ENCODE data around the gene CHKA. TPM values are rescaled to one million over a fixed set of nuclear protein-coding genes. Genes with fewer than 3 reads are reported as not detected.

The CHKA gene
- total RNA-seq, 4 donors from 2014 or later, result 27.7 to 72.5 (median 33.3) TPM

DNA sequence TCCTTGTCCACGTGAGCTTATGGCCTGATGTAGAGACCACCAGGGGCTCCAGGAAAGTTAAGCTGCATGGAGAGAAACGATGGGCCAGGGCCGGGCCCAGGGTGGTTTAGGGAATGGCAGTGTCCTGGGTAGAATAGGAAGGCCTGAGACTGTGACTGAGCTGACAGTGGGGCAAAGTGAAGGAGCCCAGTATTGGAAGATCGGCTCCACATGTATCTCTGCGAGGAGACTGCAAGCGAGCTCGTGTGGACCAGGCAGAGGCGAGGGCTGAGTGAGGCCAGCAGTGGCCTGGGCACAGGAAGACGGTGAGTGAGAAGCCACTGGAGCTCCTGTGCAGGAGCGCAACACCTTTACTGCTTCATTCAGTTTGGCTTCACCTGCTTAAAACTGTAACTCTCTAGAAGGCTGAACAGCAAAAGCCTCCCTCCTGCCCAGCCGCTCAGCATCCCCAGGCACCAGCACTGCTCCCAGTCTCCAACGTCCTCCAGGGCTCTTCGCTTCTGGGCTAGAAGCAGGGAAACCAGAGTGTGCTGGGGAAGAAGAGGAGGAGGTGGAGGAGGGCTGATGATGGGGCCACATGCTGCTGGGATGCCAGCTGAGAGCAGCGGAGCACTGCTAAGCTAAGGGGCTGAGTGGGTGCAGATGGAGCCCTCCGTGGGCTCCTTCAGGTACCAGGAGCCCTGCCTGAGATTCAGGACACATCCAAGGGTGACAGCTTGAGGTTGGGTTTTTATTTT is 68.9 kb downstream of the CHKA start:
- no peak for TF ChIP-seq CTCF (IDR thresholded peaks at IDR 0.05)
- ATAC-seq (ENCODE audit: low FRiP score) (no peak), DNase-seq (ENCODE audit: low spot score) (no peak)

GRCh38 chr11:68051191-68052136 is 69.7 kb downstream of the CHKA start:
- ATAC-seq (ENCODE audit: low FRiP score), result no peak
- no peak for TF ChIP-seq CTCF (IDR thresholded peaks at IDR 0.05)
- no peak for DNase-seq (ENCODE audit: low spot score)

DNA sequence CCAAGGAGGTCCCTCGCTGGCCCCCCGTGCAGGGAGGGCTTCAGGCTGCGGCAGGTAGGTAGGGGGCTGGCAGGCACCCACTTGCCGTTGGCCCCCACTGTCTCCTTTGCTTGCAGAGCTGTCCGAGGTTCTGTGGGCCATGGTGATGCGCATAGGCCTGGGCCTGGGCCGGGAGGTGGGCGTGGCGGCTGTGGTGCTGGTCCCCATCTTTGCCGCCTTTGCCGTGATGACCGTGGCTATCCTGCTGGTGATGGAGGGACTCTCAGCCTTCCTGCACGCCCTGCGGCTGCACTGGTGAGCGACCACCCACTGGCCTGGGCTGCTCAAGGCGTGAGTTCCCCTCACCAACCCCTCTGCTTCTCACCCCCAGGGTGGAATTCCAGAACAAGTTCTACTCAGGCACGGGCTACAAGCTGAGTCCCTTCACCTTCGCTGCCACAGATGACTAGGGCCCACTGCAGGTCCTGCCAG is 70.8 kb downstream of the CHKA start:
- DNase-seq (ENCODE audit: low spot score) (no peak), ATAC-seq (ENCODE audit: low FRiP score) (no peak)
- TF ChIP-seq CTCF (IDR thresholded peaks at IDR 0.05), result no peak

GRCh38 chr11:68049509-68050370 is 71.4 kb downstream of the CHKA start:
- TF ChIP-seq CTCF (IDR thresholded peaks at IDR 0.05), result no peak
- DNase-seq (ENCODE audit: low spot score) (no peak), ATAC-seq (ENCODE audit: low FRiP score) (no peak)

- DNase-seq (ENCODE audit: low spot score), result no peak
- no peak for TF ChIP-seq CTCF (IDR thresholded peaks at IDR 0.05)
- no peak for ATAC-seq (ENCODE audit: low FRiP score)
These were observed 72.3 kb downstream of the CHKA start for GRCh38 chr11:68048681-68049508.
